ENCODE results near the gene NME4.

NME4 gene

DNA sequence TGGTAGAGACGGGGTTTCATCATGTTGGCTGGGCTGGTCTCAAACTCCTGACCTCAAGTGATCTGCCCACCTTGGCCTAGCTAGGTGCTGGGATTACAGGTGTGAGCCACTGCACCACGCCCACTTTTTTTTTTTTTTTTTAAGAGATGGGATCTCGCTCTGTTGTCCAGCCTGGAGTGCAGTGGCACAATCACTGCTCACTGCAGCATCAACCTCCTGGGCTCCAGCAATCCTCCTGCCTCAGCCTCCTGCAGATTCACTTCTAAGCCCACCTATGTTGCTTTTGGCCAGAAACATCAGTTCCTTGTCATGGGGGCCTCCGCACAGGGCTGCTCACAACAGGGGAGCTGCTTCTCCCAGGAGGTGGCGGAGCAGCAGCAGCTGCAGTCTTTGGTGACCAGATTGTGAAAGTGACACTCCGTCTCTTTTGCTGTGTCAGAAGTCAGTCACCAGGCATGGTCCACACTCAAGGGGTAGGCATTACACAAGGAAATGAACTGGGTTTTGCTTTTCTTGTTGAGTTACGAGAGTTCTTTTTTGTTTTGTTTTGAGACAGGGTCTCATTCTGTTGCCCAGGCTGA lies 4.5 kb upstream of the NME4 start:
- DNase-seq (ENCODE audit: low spot score) (no peak), ATAC-seq (ENCODE audit: low read depth) (no peak)
- H3K27ac ChIP-seq (ENCODE audit: poor library complexity, severe bottlenecking) = no peak overlapping the region
- H3K4me1 ChIP-seq (ENCODE audit: insufficient read depth, poor library complexity, severe bottlenecking) = no peaks in the 10 kb centered on the region
- TF ChIP-seq, protein P1, sequence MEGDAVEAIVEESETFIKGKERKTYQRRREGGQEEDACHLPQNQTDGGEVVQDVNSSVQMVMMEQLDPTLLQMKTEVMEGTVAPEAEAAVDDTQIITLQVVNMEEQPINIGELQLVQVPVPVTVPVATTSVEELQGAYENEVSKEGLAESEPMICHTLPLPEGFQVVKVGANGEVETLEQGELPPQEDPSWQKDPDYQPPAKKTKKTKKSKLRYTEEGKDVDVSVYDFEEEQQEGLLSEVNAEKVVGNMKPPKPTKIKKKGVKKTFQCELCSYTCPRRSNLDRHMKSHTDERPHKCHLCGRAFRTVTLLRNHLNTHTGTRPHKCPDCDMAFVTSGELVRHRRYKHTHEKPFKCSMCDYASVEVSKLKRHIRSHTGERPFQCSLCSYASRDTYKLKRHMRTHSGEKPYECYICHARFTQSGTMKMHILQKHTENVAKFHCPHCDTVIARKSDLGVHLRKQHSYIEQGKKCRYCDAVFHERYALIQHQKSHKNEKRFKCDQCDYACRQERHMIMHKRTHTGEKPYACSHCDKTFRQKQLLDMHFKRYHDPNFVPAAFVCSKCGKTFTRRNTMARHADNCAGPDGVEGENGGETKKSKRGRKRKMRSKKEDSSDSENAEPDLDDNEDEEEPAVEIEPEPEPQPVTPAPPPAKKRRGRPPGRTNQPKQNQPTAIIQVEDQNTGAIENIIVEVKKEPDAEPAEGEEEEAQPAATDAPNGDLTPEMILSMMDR (IDR thresholded peaks at IDR 0.05; ENCODE audit: poor library complexity, severe bottlenecking) = no peak
- no peaks in the 10 kb centered on the region for H3K9me3 ChIP-seq (ENCODE audit: severe bottlenecking)
- H3K4me3 ChIP-seq (ENCODE audit: severe bottlenecking) = no peak overlapping the region
- H3K36me3 ChIP-seq (ENCODE audit: low read depth) = no peaks in the 10 kb centered on the region
- no peaks in the 10 kb centered on the region for H3K27me3 ChIP-seq (ENCODE audit: insufficient read depth, poor library complexity, severe bottlenecking)

DNA sequence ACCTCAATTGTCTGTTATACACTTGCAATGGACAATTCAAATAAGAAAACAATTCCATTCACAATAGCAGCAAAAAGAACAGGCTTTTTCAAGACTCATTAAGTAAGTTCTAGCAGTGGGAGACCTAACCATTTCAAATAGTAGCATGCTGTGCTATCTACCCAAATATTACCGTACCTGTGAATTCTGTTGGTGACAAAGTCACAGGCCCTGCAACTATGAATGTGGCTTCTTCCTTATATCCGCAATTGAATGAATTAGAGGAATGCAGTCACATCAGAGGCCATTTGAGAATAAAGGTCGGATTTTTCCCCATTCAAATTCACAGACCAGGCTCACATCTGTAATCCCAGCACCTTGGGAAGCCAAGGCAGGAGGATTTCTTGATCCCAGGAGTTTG lies 800 bp upstream of the NME4 start:
- Histone ChIP-seq H3K27ac (ENCODE audit: poor library complexity, severe bottlenecking) (no peak overlapping the region), H3K36me3 (ENCODE audit: low read depth) (peaks cover 6% of the 10 kb centered on the region; the same call in 1 of the 2 replicates), H3K4me1 (ENCODE audit: insufficient read depth, poor library complexity, severe bottlenecking) (peaks cover 3% of the 10 kb centered on the region), H3K27me3 (ENCODE audit: insufficient read depth, poor library complexity, severe bottlenecking) (no peaks in the 10 kb centered on the region), H3K9me3 (ENCODE audit: severe bottlenecking) (no peaks in the 10 kb centered on the region), H3K4me3 (ENCODE audit: severe bottlenecking) (no peak overlapping the region)
- ATAC-seq (ENCODE audit: low read depth) (no peak), DNase-seq (ENCODE audit: low spot score) (no peak)
- TF ChIP-seq, protein P1 (IDR thresholded peaks at IDR 0.05; ENCODE audit: poor library complexity, severe bottlenecking) = no peak

DNA sequence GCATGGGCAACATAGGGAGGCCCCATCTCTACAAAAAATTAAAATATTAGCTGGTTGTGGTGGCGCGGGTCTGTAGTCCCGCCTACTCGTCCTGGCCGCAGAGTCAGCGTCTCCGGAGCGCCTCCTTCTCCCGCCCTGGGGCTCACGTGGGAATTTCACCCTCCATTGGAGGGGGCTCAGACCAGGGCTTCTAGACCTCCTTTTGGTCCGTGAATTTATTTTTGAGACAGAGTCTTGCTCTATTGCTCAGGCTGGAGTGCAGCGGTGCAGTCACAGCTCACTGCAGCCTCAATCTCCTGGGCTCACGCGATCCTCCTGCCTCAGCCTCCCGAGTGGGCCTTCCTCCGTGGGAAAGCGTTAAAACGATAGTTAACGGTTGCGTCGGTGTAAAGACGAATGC lies 394 bp upstream of the NME4 start:
- Histone ChIP-seq H3K27ac (ENCODE audit: poor library complexity, severe bottlenecking) (peak overlapping the region; percentile 56), H3K36me3 (ENCODE audit: low read depth) (peaks cover 6% of the 10 kb centered on the region; the same call in 1 of the 2 replicates), H3K4me3 (ENCODE audit: severe bottlenecking) (peak overlapping the region; percentile 88), H3K27me3 (ENCODE audit: insufficient read depth, poor library complexity, severe bottlenecking) (no peaks in the 10 kb centered on the region), H3K9me3 (ENCODE audit: severe bottlenecking) (no peaks in the 10 kb centered on the region), H3K4me1 (ENCODE audit: insufficient read depth, poor library complexity, severe bottlenecking) (peaks cover 3% of the 10 kb centered on the region)
- TF ChIP-seq, protein P1 (IDR thresholded peaks at IDR 0.05; ENCODE audit: poor library complexity, severe bottlenecking) = no peak
- DNase-seq (ENCODE audit: low spot score) = no peak
- ATAC-seq (ENCODE audit: low read depth) = no peak

DNA sequence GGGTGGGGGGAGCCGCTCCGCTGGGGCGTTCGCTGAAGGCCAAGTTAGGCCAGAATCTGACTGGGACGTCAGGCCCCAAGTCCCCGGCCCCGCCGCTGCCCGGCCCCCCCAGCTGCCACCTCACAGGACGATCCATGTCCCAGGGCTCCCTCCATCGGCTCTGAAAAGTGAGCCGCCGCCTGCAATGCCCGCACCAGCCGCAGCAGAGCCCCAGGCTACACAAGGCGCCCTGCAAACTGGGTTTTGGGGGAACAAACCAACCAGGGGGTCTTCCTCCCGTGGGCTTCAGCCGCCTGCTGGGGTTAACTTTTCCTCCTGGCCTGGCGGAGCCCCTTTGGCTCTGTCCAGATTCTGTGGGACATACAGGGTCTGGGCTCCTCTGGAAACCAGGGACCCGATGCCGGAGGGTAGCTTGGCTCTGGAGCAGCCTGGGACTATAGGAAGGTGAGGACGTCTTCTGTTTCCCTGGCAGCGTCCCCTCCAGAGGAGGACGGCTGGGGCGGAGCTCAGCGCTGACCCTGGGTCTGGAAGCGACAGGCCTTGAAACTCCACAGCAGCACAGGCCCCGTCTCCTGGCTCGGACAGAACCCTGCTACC lies 835 bp downstream of the NME4 start:
- Histone ChIP-seq H3K27ac (ENCODE audit: poor library complexity, severe bottlenecking) (peak overlapping the region; percentile 56), H3K36me3 (ENCODE audit: low read depth) (peaks cover 6% of the 10 kb centered on the region; the same call in 1 of the 2 replicates), H3K27me3 (ENCODE audit: insufficient read depth, poor library complexity, severe bottlenecking) (no peaks in the 10 kb centered on the region), H3K9me3 (ENCODE audit: severe bottlenecking) (no peaks in the 10 kb centered on the region), H3K4me3 (ENCODE audit: severe bottlenecking) (no peak overlapping the region), H3K4me1 (ENCODE audit: insufficient read depth, poor library complexity, severe bottlenecking) (peaks cover 3% of the 10 kb centered on the region)
- TF ChIP-seq, protein P1 (IDR thresholded peaks at IDR 0.05; ENCODE audit: poor library complexity, severe bottlenecking) = peak; percentile 15
- DNase-seq (ENCODE audit: low spot score) (no peak), ATAC-seq (ENCODE audit: low read depth) (peak; percentile 59)

Data from RWPE2 (cell line).